Prostate gland (tissue), 2 donors: ENCODE data around the gene GNB1. TPM values are rescaled to one million over a fixed set of nuclear protein-coding genes. Genes with fewer than 3 reads are reported as not detected.

Experiments used
- DNase-seq: peaks from one replicate; pipeline ENCODE4 v3.0.0-alpha.2; 2019; ENCODE audit warnings: low spot score
- H3K27ac ChIP-seq, 2 donors: fragments of 200-600 bp; sonication (generic); 2 replicates each; pipeline ENCODE4 v1.5.1; 2017 to 2019
- H3K27me3 ChIP-seq: fragments of 200-600 bp; sonication (generic); replicated peaks from 2 replicates; pipeline ENCODE4 v1.5.1; 2019; ENCODE audit not compliant: insufficient read depth
- H3K36me3 ChIP-seq, 2 donors: fragments of 200-600 bp; sonication (generic); 1 replicate in 1 of 2; 2 replicates in 1 of 2; pipeline versions ENCODE4 v1.5.1 to v1.8.1; 2017 to 2019
- H3K4me1 ChIP-seq: fragments of 200-600 bp; sonication (generic); replicated peaks from 2 replicates; pipeline ENCODE4 v1.5.1; 2019
- H3K4me3 ChIP-seq, 2 donors: fragments of 200-600 bp; sonication (generic); 2 replicates each; pipeline ENCODE4 v1.5.1; 2017 to 2019
- H3K9me3 ChIP-seq: fragments of 200-600 bp; sonication (generic); 2 replicates; pipeline ENCODE4 v1.5.1; 2017
- POLR2A ChIP-seq: fragments of 450-650 bp; IDR thresholded peaks from one replicate; pipeline ENCODE4 v1.6.1; 2016; ENCODE audit warnings: antibody characterized with exemption, mild to moderate bottlenecking
- POLR2AphosphoS5 ChIP-seq: sonication (generic); formaldehyde crosslinking; IDR thresholded peaks from one replicate; pipeline ENCODE4 v1.6.1; 2017; ENCODE audit warnings: antibody characterized with exemption
- WGBS: methylation state at CpG from one replicate; pipeline ENCODE4 v1.1.5; 2018; 5-methylcytosine and 5-hydroxymethylcytosine counted together
- intact Hi-C: fragments of 100-400 bp; cut with DNase I; formaldehyde crosslinking; loops from one replicate; pipeline ENCODE4 v1.14.2; 2022
- total RNA-seq, 2 donors: library from RNA; depleted of rRNA; stranded (reverse); fragments of >200 nt; gene quantifications; one replicate each; pipeline ENCODE4 v1.1.0, GENCODE V29; 2016
- TF ChIP-seq, protein P1 (sequence below), 4 experiments: fragments of 200-600 bp in 2 of 4; fragments of 450-650 bp in 2 of 4; sonication (generic) in 2 of 4; IDR thresholded peaks; 1 replicate in 3 of 4; 2 replicates in 1 of 4; pipeline ENCODE4 v1.5.1; 2016 to 2019; ENCODE audit warnings: antibody characterized with exemption in 4 of 4, mild to moderate bottlenecking in 2 of 4, moderate library complexity in 2 of 4

The GNB1 gene
- total RNA-seq, 2 donors from 2014 or later: 163 to 233 TPM

DNA sequence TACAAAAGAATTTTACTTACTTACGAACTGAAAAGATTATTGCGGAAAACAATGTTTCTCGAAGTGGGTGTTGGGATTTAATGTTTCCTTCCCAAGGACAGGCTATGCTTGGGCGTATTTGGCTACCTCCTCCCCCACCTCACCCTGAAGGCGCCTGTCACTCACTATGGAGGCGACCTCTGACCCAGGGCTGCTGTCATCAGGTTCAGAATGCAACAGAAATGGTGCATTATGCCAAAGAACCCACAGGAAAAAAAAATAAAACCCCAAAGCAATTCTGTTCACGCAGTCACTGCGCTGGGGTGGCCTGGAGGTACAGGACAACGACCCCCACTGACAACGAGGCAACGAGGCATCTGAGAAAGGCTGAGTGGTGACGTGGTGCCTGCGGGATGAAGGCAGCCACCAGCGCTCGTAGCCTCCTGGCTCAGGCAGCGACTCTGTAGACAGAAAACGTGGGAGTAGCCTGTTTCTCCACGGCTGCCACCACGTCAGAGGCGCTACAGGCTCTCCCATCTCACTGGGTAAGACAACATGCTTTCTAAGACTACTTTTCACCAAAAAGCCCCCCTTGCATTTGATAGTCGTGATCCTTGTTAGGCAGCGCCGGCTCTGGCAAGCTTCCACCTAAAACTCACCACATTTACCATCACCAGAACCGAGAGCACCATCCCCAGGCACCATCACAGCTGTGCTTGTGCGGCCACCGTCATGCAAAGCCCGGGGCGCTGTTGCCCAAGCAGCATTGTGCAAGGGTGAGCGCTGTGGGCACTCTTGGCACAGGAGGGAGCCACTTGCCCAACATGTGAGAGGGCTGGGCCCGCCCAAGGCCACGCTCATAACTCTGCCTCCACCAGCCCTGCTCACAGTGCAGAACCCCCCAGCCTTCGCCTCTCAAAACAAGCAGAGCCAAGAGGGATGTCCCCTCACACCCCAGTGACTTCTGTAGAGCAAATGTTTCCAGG lies 126.9 kb downstream of the GNB1 start:
- DNase-seq: no peak

DNA sequence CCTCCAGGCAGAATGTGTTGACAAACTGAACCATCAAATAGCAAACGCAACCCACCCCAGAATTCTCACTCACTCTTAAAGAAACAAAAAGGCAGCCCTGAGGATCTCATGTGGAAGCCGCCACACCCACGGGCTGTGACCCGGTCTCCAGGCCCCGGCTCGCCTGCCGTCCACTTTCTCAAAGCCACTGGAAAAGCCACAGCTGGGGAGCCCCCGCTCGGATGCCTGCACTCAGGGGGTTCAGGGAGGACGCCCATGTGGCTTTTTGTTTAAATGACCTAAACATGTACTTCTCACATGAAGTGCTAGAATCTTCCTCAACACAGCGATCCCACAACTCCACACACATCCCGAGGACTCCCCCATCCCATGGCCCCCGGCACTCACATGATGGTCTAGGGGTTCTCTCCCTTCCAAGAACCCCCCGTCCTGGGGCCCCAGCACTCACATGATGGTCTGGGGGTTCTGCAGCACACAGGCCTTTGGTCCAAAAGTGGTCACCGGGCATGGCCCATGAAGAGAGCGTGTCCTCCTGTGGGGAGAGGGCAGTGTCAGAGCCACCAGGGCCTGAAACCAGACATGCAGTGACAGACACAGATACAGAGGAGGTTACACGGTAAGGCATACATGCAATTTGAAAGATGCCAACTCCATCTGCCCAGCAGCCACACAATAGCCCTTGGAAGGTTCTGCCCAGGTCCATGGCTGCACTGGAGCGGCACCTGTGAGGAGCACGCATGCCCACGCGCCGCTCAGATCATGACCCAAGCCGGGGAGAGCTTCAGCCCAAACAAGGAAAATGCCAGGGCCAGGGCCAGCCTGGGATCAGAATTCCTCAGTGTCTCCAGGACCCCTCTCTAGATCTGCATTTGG lies 129.1 kb downstream of the GNB1 start:
- Histone ChIP-seq H3K27me3 (no peaks in the 10 kb centered on the region), H3K4me3 (no peak overlapping the region), H3K27ac (no peak overlapping the region), H3K9me3 (no peaks in the 10 kb centered on the region), H3K4me1 (peaks cover 17% of the 10 kb centered on the region), H3K36me3 (peaks cover 0 to 23% of the 10 kb centered on the region in 2 donors)
- intact Hi-C loops: no loop called here
- DNase-seq: no peak
- TF ChIP-seq, protein P1, sequence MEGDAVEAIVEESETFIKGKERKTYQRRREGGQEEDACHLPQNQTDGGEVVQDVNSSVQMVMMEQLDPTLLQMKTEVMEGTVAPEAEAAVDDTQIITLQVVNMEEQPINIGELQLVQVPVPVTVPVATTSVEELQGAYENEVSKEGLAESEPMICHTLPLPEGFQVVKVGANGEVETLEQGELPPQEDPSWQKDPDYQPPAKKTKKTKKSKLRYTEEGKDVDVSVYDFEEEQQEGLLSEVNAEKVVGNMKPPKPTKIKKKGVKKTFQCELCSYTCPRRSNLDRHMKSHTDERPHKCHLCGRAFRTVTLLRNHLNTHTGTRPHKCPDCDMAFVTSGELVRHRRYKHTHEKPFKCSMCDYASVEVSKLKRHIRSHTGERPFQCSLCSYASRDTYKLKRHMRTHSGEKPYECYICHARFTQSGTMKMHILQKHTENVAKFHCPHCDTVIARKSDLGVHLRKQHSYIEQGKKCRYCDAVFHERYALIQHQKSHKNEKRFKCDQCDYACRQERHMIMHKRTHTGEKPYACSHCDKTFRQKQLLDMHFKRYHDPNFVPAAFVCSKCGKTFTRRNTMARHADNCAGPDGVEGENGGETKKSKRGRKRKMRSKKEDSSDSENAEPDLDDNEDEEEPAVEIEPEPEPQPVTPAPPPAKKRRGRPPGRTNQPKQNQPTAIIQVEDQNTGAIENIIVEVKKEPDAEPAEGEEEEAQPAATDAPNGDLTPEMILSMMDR (IDR thresholded peaks at IDR 0.05): no peak
- TF ChIP-seq POLR2A (no peak), POLR2AphosphoS5 (no peak)
- 94% methylated on average over 23 of the region's 23 CpGs for WGBS

More for the DNA sequence above, 126.9 kb downstream of the GNB1 start:
- peaks cover 4% of the 10 kb centered on the region for H3K4me1 ChIP-seq
- peaks cover 0 to 23% of the 10 kb centered on the region in 2 donors for H3K36me3 ChIP-seq
- no peak for TF ChIP-seq POLR2A
- TF ChIP-seq POLR2AphosphoS5: no peak
- TF ChIP-seq, protein P1 (IDR thresholded peaks at IDR 0.05): no peak
- no peak overlapping the region for H3K27ac ChIP-seq
- no peaks in the 10 kb centered on the region for H3K27me3 ChIP-seq
- no peak overlapping the region for H3K4me3 ChIP-seq
- intact Hi-C loops: no loop called here
- 89% methylated on average over 32 of the region's 32 CpGs for WGBS
- H3K9me3 ChIP-seq: no peaks in the 10 kb centered on the region

DNA sequence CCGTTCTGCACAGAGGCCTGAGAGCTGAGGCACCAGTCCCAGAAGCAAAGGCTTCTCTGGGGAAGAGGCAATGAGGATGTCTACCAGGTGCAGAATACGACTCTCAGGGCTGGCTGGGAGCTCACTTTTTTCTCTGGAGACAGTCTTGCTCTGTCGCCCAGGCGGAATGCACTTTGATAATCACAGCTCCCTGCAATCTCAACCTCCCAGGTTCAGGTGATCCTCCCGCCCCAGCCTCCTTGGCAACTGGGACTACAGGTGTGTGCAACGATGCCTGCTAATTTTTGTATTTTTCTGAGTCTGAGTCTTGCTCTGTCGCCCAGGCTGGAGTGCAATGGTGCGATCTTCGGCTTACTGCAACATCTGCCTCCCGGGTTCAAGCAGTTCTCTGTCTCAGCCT lies 130.2 kb downstream of the GNB1 start:
- DNase-seq: no peak
- WGBS: 95% methylated on average over 10 of the region's 10 CpGs
- Histone ChIP-seq H3K36me3 (peaks cover 0 to 29% of the 10 kb centered on the region in 2 donors), H3K27ac (no peak overlapping the region), H3K9me3 (no peaks in the 10 kb centered on the region), H3K27me3 (no peaks in the 10 kb centered on the region), H3K4me1 (peaks cover 17% of the 10 kb centered on the region), H3K4me3 (no peak overlapping the region)
- intact Hi-C loops: no loop called here
- TF ChIP-seq POLR2AphosphoS5: no peak
- TF ChIP-seq, protein P1 (IDR thresholded peaks at IDR 0.05): no peak
- no peak for TF ChIP-seq POLR2A

DNA sequence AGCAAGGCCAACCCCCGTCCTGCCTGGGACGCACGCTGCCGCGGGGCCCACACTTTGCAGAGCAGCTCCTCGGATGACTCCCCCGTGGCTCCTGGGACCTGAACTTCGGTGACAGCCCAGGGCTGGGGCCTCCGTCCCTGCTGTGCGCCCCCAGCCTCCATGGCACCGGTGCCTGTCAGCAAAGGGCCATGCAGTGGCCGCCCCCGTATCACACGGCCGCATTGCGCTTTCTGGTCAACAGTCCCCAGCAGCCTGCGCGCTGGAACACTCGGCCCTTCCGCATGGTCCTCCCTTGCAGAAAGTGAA lies 130.6 kb downstream of the GNB1 start:
- Histone ChIP-seq H3K36me3 (peaks cover 0 to 29% of the 10 kb centered on the region in 2 donors), H3K4me3 (no peak overlapping the region), H3K27me3 (no peaks in the 10 kb centered on the region), H3K4me1 (peaks cover 17% of the 10 kb centered on the region), H3K27ac (no peak overlapping the region), H3K9me3 (no peaks in the 10 kb centered on the region)
- no peak for DNase-seq
- TF ChIP-seq POLR2AphosphoS5 (no peak), POLR2A (no peak)
- TF ChIP-seq, protein P1 (IDR thresholded peaks at IDR 0.05): no peak
- intact Hi-C loops: no loop called here
- WGBS: 98% methylated on average over 20 of the region's 20 CpGs
